HG03064 (cell line): ENCODE data around the gene INF2.

Source experiments
- ATAC-seq: cut with Tn5 transposase; IDR thresholded peaks from one replicate; pipeline ENCODE4 v1.9.1; 2021; ENCODE audit warnings: low read depth; ENCODE audit not compliant: unreplicated experiment

The INF2 gene

DNA sequence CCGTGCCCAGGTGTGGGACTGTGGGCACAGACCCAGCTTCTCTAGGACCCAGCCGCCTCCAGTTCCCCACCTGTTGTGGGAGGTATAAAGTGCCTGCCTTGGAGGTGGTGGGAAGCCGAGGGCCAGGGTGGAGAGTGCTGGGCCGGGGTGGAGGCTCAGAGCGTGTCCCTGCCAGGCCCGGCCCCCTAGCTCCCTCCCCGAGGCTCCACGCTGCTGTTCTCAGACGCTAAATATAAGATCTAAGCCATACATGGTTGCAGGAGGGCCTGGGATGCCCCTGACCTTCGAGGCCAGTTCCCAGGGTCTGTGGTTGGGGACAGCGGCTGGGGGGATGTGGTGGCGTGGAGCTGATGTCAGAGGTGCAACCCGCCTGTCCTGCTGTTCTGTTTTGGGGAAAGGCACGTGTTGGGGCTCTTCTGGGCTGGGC lies 10.8 kb downstream of the INF2 start:
- ATAC-seq = no peak

DNA sequence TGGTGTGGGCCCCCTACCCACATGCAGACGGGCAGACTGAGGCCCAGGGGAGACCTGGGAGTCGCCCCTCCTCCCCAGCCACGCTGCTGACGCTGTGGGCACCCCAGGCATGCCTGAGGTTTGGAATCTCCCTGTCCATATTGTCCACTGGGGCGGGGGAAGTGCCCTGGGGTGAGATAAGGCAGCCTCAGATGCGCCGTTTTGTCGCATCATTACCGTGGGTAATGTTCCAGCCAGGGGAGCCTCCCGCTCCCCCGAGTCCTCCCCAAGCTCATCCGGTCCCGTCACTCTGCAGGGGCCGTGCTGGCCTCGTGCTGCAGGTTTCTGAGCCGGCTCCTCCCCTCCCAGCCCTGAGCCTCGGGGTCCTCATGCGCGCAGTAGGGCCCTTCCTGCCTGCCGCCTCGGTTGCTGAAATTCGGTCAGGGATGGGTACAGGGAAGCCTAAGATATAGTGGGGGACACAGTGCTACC lies 11.4 kb downstream of the INF2 start:
- no peak for ATAC-seq

DNA sequence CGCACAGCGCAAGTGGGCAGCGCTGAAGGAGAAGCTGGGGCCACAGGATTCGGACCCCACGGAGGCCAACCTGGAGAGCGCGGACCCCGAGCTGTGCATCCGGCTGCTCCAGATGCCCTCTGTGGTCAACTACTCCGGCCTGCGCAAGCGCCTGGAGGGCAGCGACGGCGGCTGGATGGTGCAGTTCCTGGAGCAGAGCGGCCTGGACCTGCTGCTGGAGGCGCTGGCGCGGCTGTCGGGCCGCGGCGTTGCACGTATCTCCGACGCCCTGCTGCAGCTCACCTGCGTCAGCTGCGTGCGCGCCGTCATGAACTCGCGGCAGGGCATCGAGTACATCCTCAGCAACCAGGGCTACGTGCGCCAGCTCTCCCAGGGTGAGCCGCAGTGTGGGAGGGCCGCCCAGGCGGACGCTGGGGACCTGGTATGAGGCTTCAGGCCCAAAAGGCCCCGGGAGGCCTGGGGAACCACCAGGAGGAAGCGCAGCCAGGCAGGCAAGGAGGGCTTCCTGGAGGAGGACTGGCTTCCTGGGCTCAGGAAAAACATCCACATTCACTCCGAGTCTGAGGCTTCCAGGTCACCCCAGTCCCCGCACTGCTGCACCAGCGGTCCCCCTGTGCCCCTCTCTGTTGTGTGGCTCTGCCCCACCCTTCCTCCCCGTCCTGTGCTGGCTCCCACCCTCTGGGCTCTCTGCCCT lies 12.1 kb downstream of the INF2 start:
- ATAC-seq = no peak

DNA sequence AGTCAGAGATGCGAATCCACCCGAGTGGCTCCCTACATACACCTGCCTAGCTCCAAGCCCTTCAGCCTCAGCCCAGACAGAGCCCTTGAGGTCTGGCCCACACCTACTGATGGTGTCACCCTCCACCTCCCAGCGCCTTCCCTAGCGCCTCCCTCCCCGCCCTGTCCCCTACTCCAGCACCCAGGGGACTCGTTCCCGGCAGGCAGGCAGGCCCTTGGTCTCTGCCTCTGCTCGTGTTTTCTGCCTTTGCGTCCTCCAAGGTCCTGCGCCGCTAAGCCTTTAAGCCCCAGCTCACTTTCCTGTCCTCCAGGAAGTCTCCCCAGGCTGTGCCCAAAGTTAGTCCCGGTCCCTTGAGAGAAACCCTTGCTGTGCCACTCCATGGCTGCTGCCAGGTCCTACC lies 12.7 kb downstream of the INF2 start:
- no peak for ATAC-seq

DNA sequence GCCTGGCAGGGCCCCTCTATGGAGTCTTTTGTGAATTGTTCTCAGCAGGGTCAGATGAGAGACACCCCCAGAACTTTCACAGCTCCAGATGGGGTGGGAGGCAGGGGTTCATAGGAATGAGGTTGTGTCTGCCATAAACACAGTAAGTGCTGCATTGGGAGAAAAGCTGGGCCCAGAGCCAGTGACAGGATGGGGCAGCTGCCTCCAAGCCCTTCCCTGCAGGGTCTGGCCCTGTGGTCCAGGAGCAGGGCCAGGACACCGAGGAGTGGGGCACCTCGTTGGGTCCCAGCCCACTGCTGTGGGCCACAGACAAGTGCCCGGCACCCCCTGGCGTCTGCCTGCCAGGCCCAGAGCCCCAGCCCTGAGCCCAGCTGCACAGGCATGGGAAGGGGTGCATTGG lies 13.3 kb downstream of the INF2 start:
- no peak for ATAC-seq

DNA sequence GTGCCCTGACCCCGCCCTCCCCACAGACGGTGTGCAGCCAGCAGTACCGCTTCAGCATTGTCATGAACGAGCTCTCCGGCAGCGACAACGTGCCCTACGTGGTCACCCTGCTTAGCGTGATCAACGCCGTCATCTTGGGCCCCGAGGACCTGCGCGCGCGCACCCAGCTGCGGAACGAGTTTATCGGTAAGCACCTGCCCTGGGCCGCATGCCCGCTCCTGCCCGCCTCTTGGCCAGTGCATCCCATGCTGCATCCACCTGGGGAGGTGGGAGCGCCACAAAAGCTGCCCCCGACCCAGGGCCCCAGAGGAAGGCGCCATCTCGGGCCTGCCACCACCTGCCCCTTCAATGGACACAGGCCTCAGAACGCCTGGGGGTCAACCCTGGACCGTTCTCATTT lies 13.9 kb downstream of the INF2 start:
- ATAC-seq = no peak

DNA sequence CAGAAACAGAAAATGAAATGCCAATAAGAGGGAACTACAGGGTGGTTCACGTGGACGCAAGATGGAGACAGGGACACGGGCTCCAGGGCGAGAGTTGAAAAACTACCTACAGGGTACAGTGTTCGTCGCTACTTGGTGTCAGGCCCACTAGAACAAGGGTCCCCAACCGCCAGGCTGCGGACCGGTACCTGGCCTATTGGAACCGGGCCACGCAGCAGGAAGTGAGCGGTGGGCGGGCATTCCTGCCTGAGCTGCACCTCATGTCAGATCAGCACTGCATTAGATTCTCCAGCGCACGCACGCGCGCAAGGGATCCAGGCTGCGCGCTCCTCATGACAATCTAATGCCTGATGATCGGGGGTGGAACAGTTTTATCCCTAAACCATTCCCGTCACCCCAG lies 14.8 kb downstream of the INF2 start:
- no peak for ATAC-seq

DNA sequence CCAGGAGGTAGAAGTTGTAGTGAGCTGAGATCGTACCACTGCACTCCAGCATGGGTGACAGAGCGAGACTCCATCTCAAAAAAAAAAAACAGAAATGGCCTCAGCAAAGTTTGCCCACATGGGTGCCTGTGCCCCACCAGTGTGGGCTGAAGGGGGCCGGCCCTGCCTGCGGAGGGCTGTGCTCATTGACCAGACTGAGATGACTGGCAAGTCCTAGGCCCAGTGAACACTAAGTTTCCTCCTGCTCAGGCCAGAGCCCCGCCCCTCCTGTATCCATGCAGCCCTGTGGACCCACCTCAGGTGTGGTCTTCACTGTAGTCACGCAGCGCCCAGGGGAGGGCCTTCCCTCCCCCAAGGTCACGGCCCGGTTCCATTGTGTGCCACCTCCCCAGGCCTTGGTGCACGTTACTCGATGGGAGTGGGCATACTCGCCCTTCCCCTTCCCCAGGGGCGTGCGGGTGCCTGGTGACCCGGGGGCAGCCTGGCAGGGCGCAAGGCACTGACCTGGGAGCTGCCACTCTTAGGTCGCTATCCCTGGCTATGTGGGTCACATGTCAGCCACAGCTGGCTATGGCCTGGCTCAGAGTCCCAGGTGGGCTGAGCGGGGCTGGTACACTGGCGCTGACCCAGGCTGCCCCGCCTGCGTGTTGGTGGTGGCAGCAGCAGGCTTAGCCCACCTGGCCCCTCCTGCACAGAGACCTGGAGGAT lies 16.1 kb downstream of the INF2 start:
- no peak for ATAC-seq

DNA sequence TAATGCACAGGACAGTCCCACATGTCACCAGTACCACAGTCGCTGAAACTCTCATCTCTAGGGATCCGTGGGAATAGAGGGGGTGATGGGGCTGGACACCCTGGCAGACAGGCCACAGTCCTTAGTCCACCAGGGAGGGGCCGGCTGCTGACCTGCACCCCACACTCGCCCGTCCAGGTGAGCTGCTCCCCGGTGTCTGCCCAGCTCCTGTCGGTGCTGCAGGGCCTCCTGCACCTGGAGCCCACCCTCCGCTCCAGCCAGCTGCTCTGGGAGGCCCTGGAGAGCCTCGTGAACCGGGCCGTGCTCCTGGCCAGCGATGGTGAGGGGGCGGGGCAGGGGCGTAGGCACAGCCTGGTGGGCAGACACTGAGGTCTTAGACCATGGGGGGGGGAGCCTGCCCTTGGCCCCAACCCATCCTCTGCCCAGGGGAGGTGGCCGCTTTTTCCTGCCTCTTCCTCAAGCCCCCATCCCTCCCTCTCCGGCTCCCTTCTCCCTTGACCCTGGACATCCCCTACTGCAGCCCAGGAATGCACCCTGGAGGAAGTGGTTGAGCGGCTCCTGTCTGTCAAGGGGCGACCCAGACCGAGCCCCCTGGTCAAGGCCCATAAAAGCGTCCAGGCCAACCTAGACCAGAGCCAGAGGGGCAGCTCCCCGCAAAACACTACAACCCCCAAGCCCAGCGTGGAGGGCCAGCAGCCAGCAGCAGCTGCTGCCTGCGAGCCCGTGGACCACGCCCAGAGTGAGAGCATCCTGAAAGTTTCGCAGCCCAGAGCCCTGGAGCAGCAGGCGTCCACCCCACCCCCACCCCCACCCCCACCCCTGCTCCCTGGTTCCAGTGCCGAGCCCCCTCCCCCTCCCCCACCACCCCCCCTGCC lies 17.6 kb downstream of the INF2 start:
- no peak for ATAC-seq

DNA sequence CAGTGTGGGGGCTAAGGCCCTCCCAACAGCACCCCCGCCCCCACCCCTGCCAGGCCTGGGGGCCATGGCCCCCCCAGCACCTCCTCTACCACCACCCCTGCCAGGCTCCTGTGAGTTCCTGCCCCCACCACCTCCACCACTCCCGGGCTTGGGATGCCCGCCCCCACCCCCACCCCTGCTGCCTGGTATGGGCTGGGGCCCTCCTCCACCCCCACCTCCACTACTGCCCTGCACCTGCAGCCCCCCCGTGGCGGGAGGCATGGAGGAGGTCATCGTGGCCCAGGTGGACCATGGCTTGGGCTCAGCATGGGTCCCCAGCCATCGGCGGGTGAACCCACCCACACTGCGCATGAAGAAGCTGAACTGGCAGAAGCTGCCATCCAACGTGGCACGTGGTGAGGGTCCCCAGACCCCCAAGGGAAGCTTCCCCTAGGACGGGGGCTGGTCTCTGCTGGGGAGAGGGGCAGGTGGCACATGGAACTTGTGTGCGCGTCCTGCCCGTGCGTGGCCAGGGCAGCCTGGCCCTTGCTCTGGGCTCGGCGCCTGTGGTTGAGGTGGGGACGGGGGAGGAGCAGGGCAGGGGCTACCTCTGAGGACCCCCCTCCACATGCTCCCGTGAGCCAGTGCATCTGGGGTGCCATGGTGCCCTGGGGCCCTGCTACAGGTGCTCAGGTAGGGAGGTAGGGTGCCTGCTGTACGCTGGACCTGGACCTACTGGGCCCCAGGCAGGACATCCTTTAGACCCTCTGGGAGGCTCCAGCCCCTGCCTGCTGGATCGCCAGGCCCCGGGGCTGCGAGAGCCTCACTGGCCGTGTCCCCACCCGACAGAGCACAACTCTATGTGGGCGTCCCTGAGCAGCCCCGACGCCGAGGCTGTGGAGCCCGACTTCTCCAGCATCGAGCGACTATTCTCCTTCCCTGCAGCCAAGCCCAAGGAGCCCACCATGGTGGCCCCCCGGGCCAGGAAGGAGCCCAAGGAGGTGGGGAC lies 18.5 kb downstream of the INF2 start:
- no peak for ATAC-seq

DNA sequence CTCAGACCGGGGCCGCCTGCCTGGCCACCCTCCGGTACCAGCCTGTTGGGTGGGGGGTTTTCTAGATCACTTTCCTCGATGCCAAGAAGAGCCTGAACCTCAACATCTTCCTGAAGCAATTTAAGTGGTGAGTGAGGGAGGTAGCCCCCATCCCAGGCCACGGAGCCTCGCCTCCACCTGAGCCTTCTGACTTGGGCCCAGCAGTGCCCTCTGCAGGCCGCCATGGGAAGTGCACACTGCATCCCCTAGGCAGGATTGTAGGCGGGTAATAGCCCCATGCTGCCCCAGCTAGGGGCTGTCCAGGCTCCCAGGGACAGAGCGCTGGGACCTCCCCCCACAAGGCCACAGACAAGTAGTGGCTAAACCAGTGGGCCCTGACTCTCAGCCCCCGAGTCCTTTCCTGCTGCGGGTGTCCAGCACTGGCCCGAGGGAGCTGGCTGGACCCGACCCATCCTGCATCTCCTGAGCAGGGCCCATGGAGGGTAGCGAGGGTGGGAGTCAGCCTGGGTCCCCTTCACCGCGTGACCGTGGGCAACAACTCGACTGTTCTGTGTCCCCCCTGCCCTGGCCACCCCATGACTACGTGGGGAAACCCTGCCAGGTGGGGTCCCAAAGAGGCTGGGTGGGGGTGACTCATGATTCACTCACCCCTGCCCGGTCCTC lies 19.3 kb downstream of the INF2 start:
- no peak for ATAC-seq

DNA sequence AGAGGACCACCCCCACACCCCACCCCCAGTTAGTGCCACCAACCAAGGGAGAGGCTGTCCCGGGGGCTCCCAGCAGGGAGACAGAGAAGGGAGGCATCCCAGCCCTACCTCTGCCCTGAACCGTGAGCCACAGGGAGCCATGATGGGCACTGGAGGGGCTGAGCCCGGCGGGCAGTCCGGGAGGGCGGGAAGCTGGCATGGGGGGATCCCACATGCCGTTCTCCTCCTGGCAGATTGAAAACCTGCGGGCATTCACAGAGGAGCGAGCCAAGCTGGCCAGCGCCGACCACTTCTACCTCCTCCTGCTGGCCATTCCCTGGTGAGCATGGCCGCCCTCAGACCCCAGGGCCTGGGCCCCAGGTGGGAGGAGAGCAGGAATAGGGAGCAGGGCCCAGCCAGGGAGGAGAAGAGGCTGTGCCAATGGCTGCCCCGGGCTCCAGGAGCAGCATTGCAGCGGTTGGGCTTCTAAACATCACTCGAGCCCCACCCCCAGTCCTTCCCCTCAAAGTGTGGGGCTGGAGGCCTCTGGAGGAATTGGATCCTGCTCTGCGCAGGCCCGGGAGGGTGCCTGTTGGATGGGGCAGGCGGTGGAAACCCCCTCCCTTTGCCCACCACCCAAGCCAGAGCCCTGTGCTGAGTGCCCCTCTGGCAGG lies 20.1 kb downstream of the INF2 start:
- no peak for ATAC-seq

DNA sequence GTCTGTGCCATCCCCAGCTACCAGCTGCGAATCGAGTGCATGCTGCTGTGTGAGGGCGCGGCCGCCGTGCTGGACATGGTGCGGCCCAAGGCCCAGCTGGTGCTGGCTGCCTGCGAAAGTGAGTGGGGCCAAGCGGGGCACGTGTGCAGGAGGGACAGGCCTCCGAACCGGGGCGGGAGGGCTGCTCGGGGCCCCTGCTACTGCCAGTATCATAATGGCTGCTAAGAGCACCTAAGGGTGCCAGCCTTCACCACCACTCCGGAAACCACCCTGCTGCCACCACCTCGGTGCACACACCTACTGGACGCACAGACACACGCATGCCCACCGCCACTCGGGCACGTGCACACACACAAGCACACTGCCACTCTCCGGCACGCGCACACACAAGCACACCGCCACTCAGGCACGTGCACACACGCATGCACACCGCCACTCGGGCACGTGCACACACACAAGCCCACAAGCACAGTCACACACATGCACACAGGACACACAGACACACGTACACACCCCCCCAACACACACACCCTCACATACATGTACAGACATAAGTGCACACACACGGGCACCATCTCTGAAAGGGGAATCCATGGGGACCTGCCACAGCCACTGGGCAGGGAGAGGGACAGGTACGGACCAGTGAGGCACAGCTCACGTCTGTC lies 20.8 kb downstream of the INF2 start:
- no peak for ATAC-seq

DNA sequence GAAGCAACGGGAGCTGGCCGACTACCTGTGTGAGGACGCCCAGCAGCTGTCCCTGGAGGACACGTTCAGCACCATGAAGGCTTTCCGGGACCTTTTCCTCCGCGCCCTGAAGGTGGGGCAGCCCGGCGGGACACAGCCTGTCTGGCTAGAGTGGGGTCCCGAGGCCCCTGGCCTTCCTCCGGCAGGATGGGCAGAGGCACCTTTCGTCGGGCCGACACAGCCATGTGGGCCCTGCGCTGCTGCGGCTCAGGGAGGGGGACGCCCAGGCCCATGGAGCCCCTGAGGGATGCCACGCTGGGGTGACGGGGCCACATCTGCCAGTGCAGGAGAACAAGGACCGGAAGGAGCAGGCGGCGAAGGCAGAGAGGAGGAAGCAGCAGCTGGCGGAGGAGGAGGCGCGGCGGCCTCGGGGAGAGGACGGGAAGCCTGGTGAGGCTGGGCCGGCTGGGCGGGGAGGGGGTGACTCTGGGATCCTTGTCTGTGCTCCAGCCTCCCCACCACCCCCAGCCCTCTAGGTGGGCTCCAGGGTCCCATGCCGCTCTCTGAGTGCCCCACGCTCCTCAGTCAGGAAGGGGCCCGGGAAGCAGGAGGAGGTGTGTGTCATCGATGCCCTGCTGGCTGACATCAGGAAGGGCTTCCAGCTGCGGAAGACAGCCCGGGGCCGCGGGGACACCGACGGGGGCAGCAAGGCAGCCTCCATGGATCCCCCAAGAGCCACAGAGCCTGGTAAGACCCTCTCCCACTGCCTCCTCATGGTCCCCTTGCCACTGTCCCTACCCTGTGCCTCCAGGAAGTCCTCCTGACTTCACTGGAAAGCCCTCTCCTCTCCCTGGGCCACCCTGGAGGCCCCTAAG lies 23.7 kb downstream of the INF2 start:
- no peak for ATAC-seq

DNA sequence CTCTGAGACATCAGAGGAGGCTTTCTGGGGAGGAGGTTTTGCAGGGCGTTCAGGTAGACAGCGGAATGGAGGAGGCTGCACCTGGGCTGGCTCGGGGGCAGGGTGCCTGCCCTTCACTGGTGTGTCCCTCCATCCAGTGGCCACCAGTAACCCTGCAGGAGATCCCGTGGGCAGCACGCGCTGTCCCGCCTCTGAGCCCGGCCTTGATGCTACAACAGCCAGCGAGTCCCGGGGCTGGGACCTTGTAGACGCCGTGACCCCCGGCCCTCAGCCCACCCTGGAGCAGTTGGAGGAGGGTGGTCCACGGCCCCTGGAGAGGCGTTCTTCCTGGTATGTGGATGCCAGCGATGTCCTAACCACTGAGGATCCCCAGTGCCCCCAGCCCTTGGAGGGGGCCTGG lies 24.6 kb downstream of the INF2 start:
- ATAC-seq = no peak

DNA sequence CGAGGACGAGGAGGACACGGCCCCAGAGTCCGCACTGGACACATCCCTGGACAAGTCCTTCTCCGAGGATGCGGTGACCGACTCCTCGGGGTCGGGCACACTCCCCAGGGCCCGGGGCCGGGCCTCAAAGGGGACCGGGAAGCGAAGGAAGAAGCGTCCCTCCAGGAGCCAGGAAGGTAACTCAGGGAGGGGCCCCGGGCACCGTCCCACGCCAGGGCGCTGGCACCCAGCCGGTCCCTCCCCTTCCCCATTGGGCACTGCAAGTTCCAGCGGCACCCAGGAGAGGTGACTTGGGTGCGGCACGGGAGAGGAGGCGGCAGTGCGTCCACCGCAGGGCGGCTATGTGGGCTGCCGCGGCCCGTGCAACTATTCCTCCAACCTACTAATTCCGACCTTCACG lies 25.3 kb downstream of the INF2 start:
- ATAC-seq = no peak

DNA sequence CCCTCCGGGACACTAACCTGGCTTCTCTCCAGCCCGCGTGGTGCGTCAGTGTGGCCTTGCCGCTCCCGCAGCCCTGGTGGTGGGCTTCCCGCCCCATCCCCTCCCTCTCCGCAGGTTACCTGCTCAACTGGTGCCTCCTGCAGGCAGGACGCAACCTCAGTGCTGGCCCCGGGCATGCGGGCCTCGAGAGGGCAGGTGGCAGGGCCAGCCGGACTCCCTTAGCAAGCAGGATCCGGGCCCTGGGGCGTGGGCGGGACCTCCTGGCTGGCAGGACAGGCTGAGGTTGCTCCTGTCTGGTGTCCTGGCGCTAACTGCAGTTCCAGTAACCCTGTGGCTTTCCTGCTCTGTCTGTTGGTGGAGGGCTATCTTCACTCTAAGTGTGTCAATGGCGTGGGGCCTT lies 26.0 kb downstream of the INF2 start:
- ATAC-seq = no peak

DNA sequence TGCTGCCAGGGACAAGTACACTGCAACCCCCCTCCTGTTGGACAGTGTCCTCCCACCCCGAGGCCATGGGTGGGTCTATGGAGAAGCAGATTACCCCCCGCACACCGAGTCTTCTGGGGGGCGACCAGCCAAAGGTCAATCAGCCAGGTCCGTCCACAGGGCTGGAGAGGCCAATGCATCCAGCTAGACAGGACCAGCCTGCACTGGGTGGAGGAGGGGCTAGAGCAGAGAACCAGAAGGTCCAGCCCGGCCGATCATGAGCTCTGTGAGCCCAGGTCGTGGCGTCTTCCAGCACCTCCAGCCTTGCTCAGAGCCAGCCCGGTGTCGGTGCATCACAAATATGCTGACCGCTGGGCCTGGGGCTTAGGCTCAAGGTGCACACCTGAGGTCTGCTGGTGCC lies 26.5 kb downstream of the INF2 start:
- no peak for ATAC-seq
